Naive thymus-derived CD8-positive, alpha-beta T cell (primary cell): ENCODE results near the gene TMEM270. TPM values are rescaled to one million over a fixed set of nuclear protein-coding genes. Genes with fewer than 3 reads are reported as not detected.
"Not testable (repeated sequence)": the region's sequence is repeated elsewhere in the genome, so short reads cannot be mapped to it uniquely, and the experiment has no call there.

Experiments
- ATAC-seq, 2 donors: fragments of 150-1000 bp; cut with Tn5 transposase in 1 of 2; sonication (Bioruptor Pico), chemical (Tn5 transposase) in 1 of 2; 1 replicate in 1 of 2; 2 replicates in 1 of 2; pipeline ENCODE4 v1.10.0; 2021; ENCODE audit warnings: mild to moderate bottlenecking in 2 of 2, moderate library complexity in 2 of 2
- POLR2A ChIA-PET: fragments of 350-600 bp; sonication (Branson Sonifier 250); formaldehyde crosslinking; loops from one replicate; lab custom pipeline; 2021; ENCODE audit warnings: antibody characterized with exemption; lab: Charles Lee
- DNase-seq, 10 donors: peaks; one replicate each; pipeline versions ENCODE4 v3.0.0 to v3.0.0-alpha.2; 2020 to 2022
- H3K27ac Mint-ChIP-seq, 10 donors: one replicate each; pipeline ENCODE4 v1.8.0; 2020 to 2022; ENCODE audit warnings: mild to moderate bottlenecking in 10 of 10, mixed read lengths in 10 of 10, moderate library complexity in 4 of 10, inconsistent platforms in 1 of 10
- H3K27me3 Mint-ChIP-seq, 5 donors: one replicate each; pipeline ENCODE4 v1.8.0; 2021 to 2022; ENCODE audit warnings: mixed read lengths in 5 of 5
- H3K36me3 Mint-ChIP-seq, 3 donors: one replicate each; pipeline ENCODE4 v1.8.0; 2020 to 2022; ENCODE audit warnings: mixed read lengths in 3 of 3, mild to moderate bottlenecking in 2 of 3, inconsistent platforms in 1 of 3
- H3K4me1 Mint-ChIP-seq, 4 donors: one replicate each; pipeline ENCODE4 v1.8.0; 2021 to 2022; ENCODE audit warnings: mixed read lengths in 4 of 4
- H3K4me3 Mint-ChIP-seq, 10 donors: one replicate each; pipeline ENCODE4 v1.8.0; 2020 to 2022; ENCODE audit warnings: mild to moderate bottlenecking in 10 of 10, mixed read lengths in 10 of 10, moderate library complexity in 6 of 10, inconsistent platforms in 1 of 10
- H3K9me3 Mint-ChIP-seq, 9 donors: one replicate each; pipeline ENCODE4 v1.8.0; 2020 to 2022; ENCODE audit warnings: mixed read lengths in 9 of 9, mild to moderate bottlenecking in 3 of 9, inconsistent platforms in 1 of 9, moderate library complexity in 1 of 9
- polyA plus RNA-seq, 3 donors: library from polyadenylated mRNA; unstranded; fragments of 300-500 nt; fragmentation: Illumina TruSeq; gene quantifications; one replicate each; pipeline ENCODE4 v1.2.3, GENCODE V29; 2021
- total RNA-seq, 8 experiments: library from RNA in 2 of 8; stranded (reverse) in 2 of 8; gene quantifications; one replicate each; pipeline ENCODE4 v1.2.3 and lab custom pipeline; 2021 to 2026

TMEM270 gene, protein sequence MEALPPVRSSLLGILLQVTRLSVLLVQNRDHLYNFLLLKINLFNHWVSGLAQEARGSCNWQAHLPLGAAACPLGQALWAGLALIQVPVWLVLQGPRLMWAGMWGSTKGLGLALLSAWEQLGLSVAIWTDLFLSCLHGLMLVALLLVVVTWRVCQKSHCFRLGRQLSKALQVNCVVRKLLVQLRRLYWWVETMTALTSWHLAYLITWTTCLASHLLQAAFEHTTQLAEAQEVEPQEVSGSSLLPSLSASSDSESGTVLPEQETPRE
- total RNA-seq (not detected), polyA plus RNA-seq (not detected), total RNA-seq (lab: John Stamatoyannopoulos, UW) (0 reads per million in 6 experiments)

DNA sequence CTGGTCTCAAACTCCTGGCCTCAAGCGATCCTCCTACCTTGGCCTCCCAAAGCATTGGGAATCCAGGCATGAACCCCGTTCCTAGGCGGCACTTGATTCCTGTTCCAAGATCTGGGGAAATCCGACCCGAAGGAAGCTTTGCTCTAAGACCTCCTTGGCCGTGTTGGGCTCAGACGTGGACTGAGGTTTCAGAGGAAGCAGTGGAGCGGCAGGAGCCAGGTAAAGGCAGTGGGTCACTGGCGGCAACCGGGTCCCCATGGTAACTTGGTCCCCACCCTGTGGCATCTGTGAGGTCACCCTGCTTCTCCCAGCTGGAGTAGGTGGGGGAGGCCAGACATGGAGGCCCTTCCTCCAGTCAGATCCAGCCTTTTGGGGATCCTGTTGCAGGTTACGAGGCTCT, at the start of gene TMEM270:
TSS of gene TMEM270 (plus strand) at position 301 of the 400 bp plus-strand sequence. CDS start at position 337, 36 bp downstream.
- Mint-ChIP-seq H3K27me3 (peaks cover 3 to 26% (median 12%) of the 10 kb centered on the region in 5 donors), H3K9me3 (peaks cover 0 to 4% (median 0%) of the 10 kb centered on the region in 9 donors), H3K27ac (peak within 1 kb of the TSS in 1 of 10 donors; percentile 25), H3K4me3 (no peak within 1 kb of the TSS), H3K36me3 (no peaks in the 10 kb centered on the region), H3K4me1 (peaks cover 0 to 1% (median 1%) of the 10 kb centered on the region in 4 donors)
- DNase-seq: no peak
- POLR2A ChIA-PET: no interaction called here
- ATAC-seq: no peak

DNA sequence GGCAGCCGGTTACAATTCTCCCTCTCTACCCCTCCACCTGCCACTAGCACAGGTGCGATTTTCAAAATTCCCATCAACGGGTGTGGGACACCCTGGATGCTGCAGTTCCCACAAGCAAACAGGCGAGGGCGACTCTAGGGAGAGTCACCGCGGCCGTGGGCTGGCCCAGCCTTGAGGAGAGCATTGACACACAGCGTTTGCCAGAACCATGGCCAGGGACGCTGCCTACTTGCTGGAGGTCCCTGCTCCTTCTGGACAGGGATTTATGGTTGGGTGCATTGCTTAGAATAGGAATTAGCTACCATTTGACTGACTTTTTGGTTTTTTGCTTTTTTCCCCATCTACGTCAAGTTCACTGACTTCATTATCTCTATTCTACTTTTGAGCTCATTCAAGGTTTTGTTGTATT, 49.2 kb upstream of the TMEM270 start:
- no peak overlapping the region for H3K4me3 Mint-ChIP-seq
- H3K27me3 Mint-ChIP-seq: peaks cover 5 to 22% (median 10%) of the 10 kb centered on the region in 5 donors
- peaks cover 0 to 13% (median 4%) of the 10 kb centered on the region in 9 donors for H3K9me3 Mint-ChIP-seq
- POLR2A ChIA-PET: no interaction called here
- peaks cover 0 to 2% (median 0%) of the 10 kb centered on the region in 4 donors for H3K4me1 Mint-ChIP-seq
- H3K36me3 Mint-ChIP-seq: peaks cover 0 to 9% (median 0%) of the 10 kb centered on the region in 3 donors
- H3K27ac Mint-ChIP-seq: no peak overlapping the region
- ATAC-seq: peak; percentile 75 to 76
- peak in 9 of 10 donors; percentile 15 to 50 (median 32) for DNase-seq

DNA sequence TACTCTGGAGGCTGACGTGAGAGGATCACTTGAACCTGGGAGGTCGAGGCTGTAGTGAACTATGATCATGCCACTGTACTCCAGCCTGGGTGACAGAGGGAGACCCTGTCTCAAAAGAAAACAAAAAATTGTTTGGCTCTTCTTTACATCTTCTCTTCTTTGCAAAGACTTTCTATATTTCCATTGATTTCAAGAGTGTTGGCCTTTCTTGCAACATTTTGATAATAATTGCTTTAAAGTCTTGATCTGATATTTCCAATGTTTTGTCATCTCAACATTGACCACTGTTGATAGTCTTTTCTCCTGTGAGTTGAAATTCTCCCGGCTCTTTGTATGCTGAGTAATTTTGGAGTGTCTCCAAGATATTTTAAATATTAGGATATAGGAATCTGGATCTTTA, 48.0 kb upstream of the TMEM270 start:
- peaks cover 0 to 2% (median 0%) of the 10 kb centered on the region in 4 donors for H3K4me1 Mint-ChIP-seq
- DNase-seq (no peak), ATAC-seq (no peak)
- no peak overlapping the region for H3K27ac Mint-ChIP-seq
- H3K4me3 Mint-ChIP-seq: no peak overlapping the region
- peaks cover 0 to 13% (median 4%) of the 10 kb centered on the region in 9 donors for H3K9me3 Mint-ChIP-seq
- peaks cover 6 to 24% (median 17%) of the 10 kb centered on the region in 5 donors for H3K27me3 Mint-ChIP-seq
- peaks cover 0 to 9% (median 0%) of the 10 kb centered on the region in 3 donors for H3K36me3 Mint-ChIP-seq
- POLR2A ChIA-PET: no interaction called here

DNA sequence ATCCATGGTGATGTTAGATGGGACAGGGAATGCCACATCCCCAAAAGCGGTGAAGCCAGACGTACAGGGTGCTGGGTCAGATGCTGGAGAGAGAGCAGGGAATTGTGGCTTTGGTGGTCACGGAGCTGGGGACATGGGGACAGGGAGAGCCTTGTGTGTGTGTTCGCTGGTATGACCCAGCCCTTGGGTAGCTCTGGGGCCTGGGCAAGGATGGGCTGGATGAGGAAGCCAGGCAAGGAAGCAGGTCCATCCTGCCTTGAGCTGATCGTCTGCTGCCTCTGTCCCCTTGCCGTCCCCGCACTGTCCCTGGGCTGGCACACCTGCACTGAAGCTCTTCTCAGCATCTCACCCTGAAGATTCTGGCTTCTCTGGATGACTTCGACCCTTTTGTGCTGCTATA, 45.5 kb upstream of the TMEM270 start:
- POLR2A ChIA-PET: no interaction called here
- Mint-ChIP-seq H3K27ac (no peak overlapping the region), H3K36me3 (peaks cover 0 to 9% (median 0%) of the 10 kb centered on the region in 3 donors), H3K4me1 (peaks cover 0 to 2% (median 0%) of the 10 kb centered on the region in 4 donors), H3K4me3 (no peak overlapping the region), H3K27me3 (peaks cover 8 to 26% (median 19%) of the 10 kb centered on the region in 5 donors), H3K9me3 (peaks cover 0 to 13% (median 4%) of the 10 kb centered on the region in 9 donors)
- ATAC-seq (no peak), DNase-seq (no peak)

DNA sequence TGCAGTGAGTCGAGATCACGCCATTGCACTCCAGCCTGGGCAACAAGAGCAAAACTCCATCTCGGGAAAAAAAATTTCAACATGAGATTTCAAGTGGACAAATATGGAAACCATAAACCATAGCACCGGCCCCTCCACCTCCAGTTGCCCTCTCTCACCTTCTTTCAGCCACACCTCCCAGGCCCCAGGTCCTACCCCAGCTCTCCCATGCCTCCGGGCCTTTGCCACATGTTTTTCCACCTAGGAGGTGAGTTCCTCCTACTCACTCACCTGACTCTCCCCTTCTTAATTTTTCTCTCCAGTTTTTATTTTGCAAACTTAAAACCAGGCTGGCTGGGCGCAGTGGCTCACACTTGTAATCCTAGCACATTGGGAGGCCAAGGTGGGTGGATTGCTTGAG, 43.8 kb upstream of the TMEM270 start:
- Mint-ChIP-seq H3K4me3 (no peak overlapping the region), H3K9me3 (peaks cover 0 to 13% (median 4%) of the 10 kb centered on the region in 9 donors), H3K27ac (no peak overlapping the region), H3K27me3 (peaks cover 10 to 23% (median 15%) of the 10 kb centered on the region in 5 donors), H3K4me1 (no peaks in the 10 kb centered on the region), H3K36me3 (peaks cover 0 to 9% (median 0%) of the 10 kb centered on the region in 3 donors)
- ATAC-seq (no peak), DNase-seq (no peak)
- POLR2A ChIA-PET: no interaction called here

DNA sequence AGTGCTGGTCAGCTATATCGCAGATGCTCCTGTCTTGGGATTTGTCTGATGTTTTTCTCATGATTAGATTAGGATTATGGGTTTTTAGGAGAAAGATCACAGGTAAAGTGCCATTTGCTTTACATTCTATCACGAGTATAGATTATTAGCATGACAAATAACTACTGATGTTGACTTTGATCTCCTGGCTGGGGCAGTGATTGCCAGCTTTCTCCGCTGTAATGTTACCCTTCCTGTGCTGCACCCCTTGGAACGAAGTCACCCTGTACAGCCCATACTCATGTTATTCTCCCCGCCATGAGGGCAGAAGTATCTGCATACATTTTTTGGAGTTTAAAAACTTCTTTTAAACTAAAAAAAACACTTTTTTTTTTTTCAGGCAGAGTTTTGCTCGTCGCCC, 40.9 kb upstream of the TMEM270 start:
- Mint-ChIP-seq H3K27ac (no peak overlapping the region), H3K9me3 (no peaks in the 10 kb centered on the region), H3K4me3 (no peak overlapping the region), H3K27me3 (peaks cover 4 to 31% (median 8%) of the 10 kb centered on the region in 5 donors), H3K4me1 (no peaks in the 10 kb centered on the region), H3K36me3 (no peaks in the 10 kb centered on the region)
- DNase-seq: no peak
- POLR2A ChIA-PET: no interaction called here
- ATAC-seq: no peak

DNA sequence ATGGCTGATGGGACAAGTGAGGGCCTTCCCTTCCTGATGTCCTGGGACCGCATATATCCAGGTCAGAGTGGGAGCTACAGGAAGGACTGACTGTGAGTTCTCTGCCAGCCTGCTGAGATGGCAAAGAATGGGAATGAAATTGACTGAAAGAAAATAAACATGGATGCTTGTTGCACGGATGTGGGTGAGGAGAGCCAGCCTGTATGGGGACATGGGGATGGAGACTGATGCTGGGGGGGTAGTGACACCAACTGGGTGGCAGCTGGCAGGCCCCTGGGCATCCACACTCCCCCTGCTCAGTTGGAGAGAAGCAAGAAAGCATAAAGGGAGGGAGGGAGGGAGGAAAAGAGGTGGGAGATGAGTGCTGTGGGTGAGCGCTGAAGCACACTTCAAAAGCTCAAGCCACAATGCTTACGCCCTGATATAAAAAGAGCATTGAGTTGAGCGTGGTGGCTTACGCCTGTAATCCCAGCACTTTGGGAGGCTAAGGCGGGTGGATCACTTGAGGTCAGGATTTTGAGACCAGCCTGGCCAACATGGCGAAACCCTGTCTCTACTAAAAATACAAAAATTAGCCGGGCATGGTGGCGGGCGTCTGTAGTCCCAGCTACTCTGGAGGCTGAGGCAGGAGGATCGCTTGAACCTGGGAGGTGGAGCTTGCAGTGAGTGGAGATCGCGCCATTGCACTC, 39.2 kb upstream of the TMEM270 start:
- DNase-seq, POLR2A ChIA-PET, H3K36me3 Mint-ChIP-seq, H3K9me3 Mint-ChIP-seq, H3K4me3 Mint-ChIP-seq, H3K4me1 Mint-ChIP-seq, ATAC-seq: not testable (repeated sequence)
- H3K27ac Mint-ChIP-seq: peak overlapping the region in 2 of 10 donors; percentile 17 to 20
- H3K27me3 Mint-ChIP-seq: peaks cover 4 to 28% (median 5%) of the 10 kb centered on the region in 5 donors

DNA sequence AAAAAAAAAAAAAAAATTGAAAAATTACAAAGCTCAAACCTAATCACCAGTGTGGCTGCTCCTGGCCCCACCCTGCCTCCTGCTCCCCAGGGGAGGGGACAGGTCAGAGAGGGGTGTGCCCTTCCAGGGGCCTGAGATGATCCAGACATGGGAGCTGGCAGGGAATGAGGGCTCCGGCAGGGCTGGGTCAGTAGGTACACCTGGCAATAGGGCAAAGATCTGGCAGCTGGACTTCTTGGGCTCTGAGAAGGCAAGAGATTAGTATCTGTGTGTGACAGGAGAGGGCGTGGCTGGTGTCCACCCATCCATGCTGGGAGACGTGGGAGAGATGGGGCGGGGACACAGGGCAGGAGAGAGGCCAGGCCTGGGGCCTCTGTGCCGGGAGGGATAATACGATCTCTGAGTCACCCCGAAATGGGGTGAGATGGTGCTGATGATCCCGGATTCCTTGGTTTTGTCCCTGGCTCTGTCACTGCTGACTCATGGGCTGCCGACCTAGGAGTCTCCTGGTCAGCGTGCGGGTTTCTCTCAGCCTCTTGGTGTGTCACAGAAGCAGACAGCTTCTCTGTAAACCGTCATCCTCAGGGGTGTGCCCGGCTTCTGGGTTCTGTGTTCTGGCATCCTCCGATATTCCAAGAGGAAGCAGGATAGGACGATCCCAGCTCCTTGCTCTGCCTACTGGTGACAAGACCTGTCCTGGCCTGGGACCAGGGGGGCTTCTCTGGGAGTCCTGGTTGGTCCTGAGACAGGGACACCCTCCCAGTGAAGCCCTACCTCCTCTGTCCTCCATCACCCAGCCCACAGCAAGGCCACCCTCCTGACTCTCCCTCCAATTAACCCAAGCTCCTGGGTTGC, 38.4 kb upstream of the TMEM270 start:
- Mint-ChIP-seq H3K4me1 (peaks cover 11 to 17% (median 14%) of the 10 kb centered on the region in 4 donors), H3K27ac (no peak overlapping the region), H3K36me3 (no peaks in the 10 kb centered on the region), H3K9me3 (no peaks in the 10 kb centered on the region), H3K4me3 (no peak overlapping the region), H3K27me3 (peaks cover 3 to 29% (median 4%) of the 10 kb centered on the region in 5 donors)
- POLR2A ChIA-PET: no interaction called here
- DNase-seq (no peak), ATAC-seq (no peak)

DNA sequence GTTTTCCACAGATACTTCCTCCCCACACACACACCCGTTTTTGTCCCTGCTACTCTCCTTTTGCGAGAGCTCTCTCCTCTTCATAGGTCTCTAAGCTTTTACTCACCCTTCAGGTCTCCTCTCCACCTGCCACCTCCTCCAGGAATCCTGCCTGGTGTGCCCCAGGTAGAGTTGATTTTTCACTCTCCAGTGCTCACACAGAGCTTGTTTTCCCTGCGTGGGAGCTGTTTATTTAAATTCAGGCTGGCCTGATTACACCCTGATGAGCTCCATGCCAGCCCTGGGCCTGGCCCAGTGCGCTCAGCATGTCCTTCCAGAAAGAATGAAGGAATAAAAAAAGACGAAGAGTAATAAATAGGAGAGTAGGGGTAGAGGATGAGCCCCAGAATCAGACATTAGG, 37.7 kb upstream of the TMEM270 start:
- no peak for DNase-seq
- Mint-ChIP-seq H3K36me3 (no peaks in the 10 kb centered on the region), H3K27me3 (peaks cover 0 to 28% (median 4%) of the 10 kb centered on the region in 5 donors), H3K27ac (no peak overlapping the region), H3K4me3 (no peak overlapping the region), H3K9me3 (no peaks in the 10 kb centered on the region), H3K4me1 (peaks cover 14 to 24% (median 20%) of the 10 kb centered on the region in 4 donors)
- POLR2A ChIA-PET: no interaction called here
- no peak for ATAC-seq

DNA sequence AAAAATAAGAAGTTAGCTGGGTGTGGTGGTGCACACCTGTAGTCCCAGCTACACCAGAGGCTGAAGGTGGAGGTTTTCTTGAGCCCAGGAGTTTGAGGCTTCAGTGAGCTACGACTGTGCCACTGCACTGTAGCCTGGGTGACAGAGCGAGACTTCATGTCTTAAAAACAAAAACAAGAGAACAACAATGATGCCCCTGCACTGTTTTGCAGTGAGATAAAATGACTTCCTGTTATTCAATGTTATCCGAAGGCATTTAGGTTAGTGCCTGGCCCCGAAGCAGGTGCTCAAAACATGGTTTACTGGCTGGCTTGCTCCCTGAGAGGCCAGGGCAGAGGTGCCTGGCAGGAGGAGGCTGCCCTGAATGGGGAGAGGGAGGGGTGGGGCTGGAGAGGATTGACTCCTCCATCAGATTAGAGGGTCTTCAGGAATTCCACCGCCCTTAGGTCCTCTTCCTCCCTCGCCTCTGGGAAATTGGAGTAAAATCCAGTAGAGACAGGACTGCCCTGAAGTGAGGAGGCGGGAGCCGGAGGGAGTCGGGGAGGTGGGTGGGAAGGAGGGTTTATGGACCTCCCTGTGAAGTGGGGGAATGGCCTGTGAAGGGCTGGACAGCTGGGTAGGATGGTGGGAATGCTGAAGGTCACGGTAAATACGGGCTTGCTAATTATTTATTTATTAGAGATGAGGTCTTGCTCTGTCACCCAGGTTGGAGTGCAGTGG, 36.9 kb upstream of the TMEM270 start:
- H3K4me1 Mint-ChIP-seq: peaks cover 18 to 32% (median 25%) of the 10 kb centered on the region in 4 donors
- H3K27me3 Mint-ChIP-seq: peaks cover 2 to 35% (median 4%) of the 10 kb centered on the region in 5 donors
- H3K36me3 Mint-ChIP-seq: no peaks in the 10 kb centered on the region
- no peak overlapping the region for H3K4me3 Mint-ChIP-seq
- DNase-seq (no peak), ATAC-seq (no peak)
- H3K27ac Mint-ChIP-seq: no peak overlapping the region
- no peaks in the 10 kb centered on the region for H3K9me3 Mint-ChIP-seq
- POLR2A ChIA-PET: no interaction called here

DNA sequence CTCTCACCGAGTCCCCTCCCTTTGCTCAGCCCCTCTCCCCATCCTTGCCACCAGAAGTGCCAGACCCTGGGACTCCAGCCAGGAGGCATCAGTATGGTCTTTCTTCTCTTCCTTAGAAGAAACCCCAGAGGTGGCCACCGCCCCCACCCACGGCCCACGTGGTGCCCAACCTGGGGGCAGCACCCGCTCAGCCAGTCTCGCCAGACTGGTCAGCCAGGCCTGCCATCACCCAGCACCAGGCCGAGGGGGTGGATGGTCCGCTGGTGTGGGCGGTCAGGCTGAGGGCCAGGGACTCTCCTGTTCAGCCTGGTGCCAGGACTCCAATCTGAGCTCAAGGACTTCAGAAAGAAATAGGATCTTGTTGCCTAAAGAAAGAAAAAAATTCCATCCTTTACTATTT, 36.0 kb upstream of the TMEM270 start:
- H3K4me1 Mint-ChIP-seq: peaks cover 19 to 39% (median 30%) of the 10 kb centered on the region in 4 donors
- no peak overlapping the region for H3K4me3 Mint-ChIP-seq
- DNase-seq (no peak), ATAC-seq (no peak)
- no peaks in the 10 kb centered on the region for H3K36me3 Mint-ChIP-seq
- no peak overlapping the region for H3K27ac Mint-ChIP-seq
- peaks cover 2 to 44% (median 4%) of the 10 kb centered on the region in 5 donors for H3K27me3 Mint-ChIP-seq
- POLR2A ChIA-PET: interaction anchor here (0.6 kb wide), 1 partner anchor 96 kb away, joined by 3 read pairs; no protein-coding TSS in a partner anchor
- H3K9me3 Mint-ChIP-seq: no peaks in the 10 kb centered on the region
